Measurements from ENCODE around the gene NCAPD3. TPM values are rescaled to one million over a fixed set of nuclear protein-coding genes. Genes with fewer than 3 reads are reported as not detected.
A peak's percentile ranks its signal among the peaks of the same experiment; 100 is the strongest.

Gene NCAPD3
- total and polyA plus RNA-seq, 2 of the 13 experiments (the other 11 are each of a cell fraction or from before 2014, with no cell fraction given): 20.7 to 25.6 TPM

- peaks cover 24% of the 10 kb centered on the region for H3K4me1 ChIP-seq (ENCODE audit: insufficient read depth, low read length)
- CTCF ChIA-PET (ENCODE audit: low intra/inter-chr PET ratio, low total read pairs): no interaction called here
- peak within 1 kb of the TSS; percentile 77 for H3K4me2 ChIP-seq (ENCODE audit: low read depth, low read length)
- H3K27ac ChIP-seq (ENCODE audit: extremely low read length, insufficient read depth, low read length): peak within 1 kb of the TSS; percentile 61
- H3K9me3 ChIP-seq (ENCODE audit: low read length): no peaks in the 10 kb centered on the region
- no TSS peak for BruUV-seq (replicated peaks)
- H3K36me3 ChIP-seq (replicated peaks in 1 of 2; ENCODE audit: control insufficient read depth in 1 of 2, insufficient read depth in 2 of 2, low read length in 2 of 2): peaks cover 9 to 28% of the 10 kb centered on the region in 2 experiments; a peak in 3 of 5 replicates
- H3K27me3 ChIP-seq (ENCODE audit: control insufficient read depth in 1 of 2, insufficient read depth in 2 of 2, low read length in 2 of 2): no peaks in the 10 kb centered on the region
- intact Hi-C loops (cut with micrococcal nuclease; ENCODE audit: unreplicated experiment) (loop anchor here (2.0 kb wide), 1 partner anchor 29 kb away; the partner anchor contains the start of gene VPS26B), in situ Hi-C loops (cut with HindIII; ENCODE audit: extremely low pct_ligation_motif_present, low pct_unique_long_range_greater_than_20kb) (no loop called here)
- peak within 1 kb of the TSS; percentile 98 for H2AFZ ChIP-seq (ENCODE audit: low read length)
- no peaks in the 10 kb centered on the region for H4K20me1 ChIP-seq (ENCODE audit: insufficient read depth, low read length)
- peak within 1 kb of the TSS; percentile 75 to 98 (median 86) for H3K4me3 ChIP-seq (replicated peaks in 1 of 3; ENCODE audit: insufficient read depth in 1 of 3, low read depth in 2 of 3, low read length in 3 of 3)
- H3K79me2 ChIP-seq (ENCODE audit: insufficient read depth, low read length): peaks cover 21% of the 10 kb centered on the region
- POLR2A ChIA-PET: interaction anchor here (0.6 to 1.8 kb wide), 3 partner anchors 27 to 213 kb away, joined by 3 to 12 read pairs (median 3); partner anchors contain the start of genes NCAPD3 and VPS26B
- peak within 1 kb of the TSS; percentile 75 for H3K9ac ChIP-seq (ENCODE audit: insufficient read depth, low read depth, low read length)
- ATAC-seq (peak; percentile 99), DNase-seq (ENCODE audit: low spot score) (peak; percentile 93), FAIRE-seq (peak; percentile 87)
- 0% methylated on average over 7 of the region's 70 CpGs for WGBS (ENCODE audit: low lambda C conversion rate)
- peak; percentile 91 for TF ChIP-seq GATAD1 (CRISPR knock-in tag; IDR thresholded peaks at IDR 0.05)
- TF ChIP-seq SKIL (CRISPR knock-in tag; IDR thresholded peaks at IDR 0.05; ENCODE audit: borderline replicate concordance): no peak
- peak; percentile 72; the same call in 1 of the 2 replicates for TF ChIP-seq FOXK1 (CRISPR knock-in tag; IDR thresholded peaks at IDR 0.05; ENCODE audit: borderline replicate concordance, low read depth)
- TF ChIP-seq ETV5 (CRISPR knock-in tag; IDR thresholded peaks at IDR 0.05; ENCODE audit: borderline replicate concordance): no peak
- TF ChIP-seq ZNF317 (CRISPR knock-in tag; IDR thresholded peaks at IDR 0.05): 0 out of 2 replicates have a peak, but pooled peaks have one; percentile 44
- no peak for TF ChIP-seq BATF2 (CRISPR knock-in tag; IDR thresholded peaks at IDR 0.05)
- no peak for TF ChIP-seq GPBP1L1 (CRISPR knock-in tag; IDR thresholded peaks at IDR 0.05)
- TF ChIP-seq E2F5 (CRISPR knock-in tag; conservative IDR thresholded peaks at IDR 0.05): peak; percentile 84
- TF ChIP-seq ZNF567 (CRISPR knock-in tag; IDR thresholded peaks at IDR 0.05; ENCODE audit: borderline replicate concordance): no peak
- no peak for TF ChIP-seq ATRX (CRISPR knock-in tag; IDR thresholded peaks at IDR 0.05; ENCODE audit: borderline replicate concordance)
- no peak for TF ChIP-seq ZNF775 (CRISPR knock-in tag; IDR thresholded peaks at IDR 0.05; ENCODE audit: borderline replicate concordance)
- no peak for TF ChIP-seq FOXP4 (CRISPR knock-in tag; IDR thresholded peaks at IDR 0.05)
- TF ChIP-seq ZNF670 (CRISPR knock-in tag; IDR thresholded peaks at IDR 0.05; ENCODE audit: borderline replicate concordance): no peak
Measured at GRCh38 chr11:134253188-134253993, 29.6 kb upstream of the NCAPD3 start, which contains the start of the genes ACAD8 and THYN1. Gene ACAD8 (plus strand): TSS chr11:134253568. CDS start chr11:134253601, 33 bp downstream. Gene THYN1 (minus strand): TSS chr11:134253352. CDS start chr11:134252882, 470 bp downstream.
